Omental fat pad (tissue), 4 donors: Measurements from ENCODE around the gene RPP40. TPM values are rescaled to one million over a fixed set of nuclear protein-coding genes. Genes with fewer than 3 reads are reported as not detected.

ENCODE experiments used
- ATAC-seq: fragments of 150-250 bp; one replicate; pipeline ENCODE4 v1.9.1; 2016; ENCODE audit warnings: mild to moderate bottlenecking, moderate library complexity; ENCODE audit not compliant: low FRiP score
- DNase-seq: peaks from one replicate; pipeline ENCODE4 v3.0.0-alpha.2; 2019; ENCODE audit warnings: low spot score
- CTCF ChIP-seq, 3 donors: fragments of 450-650 bp; IDR thresholded peaks; one replicate each; pipeline ENCODE4 v1.5.1; 2016 to 2017; ENCODE audit warnings: antibody characterized with exemption in 3 of 3, mild to moderate bottlenecking in 3 of 3, moderate library complexity in 2 of 3
- total RNA-seq, 4 donors: library from RNA; depleted of rRNA; stranded (reverse); fragments of >200 nt; gene quantifications; one replicate each; pipeline ENCODE4 v1.1.0, GENCODE V29; 2016

RPP40 gene
- total RNA-seq, 4 donors from 2014 or later = 6.0 to 22.5 (median 10.1) TPM

- ATAC-seq (no peak), DNase-seq (no peak)
- TF ChIP-seq CTCF (IDR thresholded peaks at IDR 0.05) = no peak
Measured at GRCh38 chr6:5031150-5031549, 27.3 kb upstream of the RPP40 start.

GRCh38 chr6:5030596-5031136, 26.8 kb upstream of the RPP40 start:
- TF ChIP-seq CTCF (IDR thresholded peaks at IDR 0.05) = no peak
- DNase-seq = peak; percentile 77

GRCh38 chr6:5029609-5030008, 25.8 kb upstream of the RPP40 start:
- no peak for TF ChIP-seq CTCF (IDR thresholded peaks at IDR 0.05)
- ATAC-seq = no peak
- no peak for DNase-seq

More at GRCh38 chr6:5030596-5031136, 26.8 kb upstream of the RPP40 start:
- peak; percentile 82 for ATAC-seq

- TF ChIP-seq CTCF (IDR thresholded peaks at IDR 0.05) = no peak
- ATAC-seq (no peak), DNase-seq (no peak)
Measured at GRCh38 chr6:5028921-5029320, 25.1 kb upstream of the RPP40 start.

GRCh38 chr6:5028301-5028700, 24.5 kb upstream of the RPP40 start:
- no peak for ATAC-seq
- no peak for DNase-seq
- no peak for TF ChIP-seq CTCF (IDR thresholded peaks at IDR 0.05)

- TF ChIP-seq CTCF (IDR thresholded peaks at IDR 0.05) = no peak
- DNase-seq (no peak), ATAC-seq (peak; percentile 58)
Measured at GRCh38 chr6:5025911-5026819, 22.3 kb upstream of the RPP40 start.

- no peak for DNase-seq
- ATAC-seq = no peak
- no peak for TF ChIP-seq CTCF (IDR thresholded peaks at IDR 0.05)
Measured at GRCh38 chr6:5023923-5024322, 20.1 kb upstream of the RPP40 start.
